HG02798 (cell line): Measurements from ENCODE around the gene OVOL1.
"Not testable (repeated sequence)": the region's sequence is repeated elsewhere in the genome, so short reads cannot be mapped to it uniquely, and the experiment has no call there.

Experiments
- ATAC-seq: cut with Tn5 transposase; IDR thresholded peaks from one replicate; pipeline ENCODE4 v1.9.1; 2021; ENCODE audit warnings: mild to moderate bottlenecking; ENCODE audit not compliant: unreplicated experiment, poor library complexity

The OVOL1 gene

DNA sequence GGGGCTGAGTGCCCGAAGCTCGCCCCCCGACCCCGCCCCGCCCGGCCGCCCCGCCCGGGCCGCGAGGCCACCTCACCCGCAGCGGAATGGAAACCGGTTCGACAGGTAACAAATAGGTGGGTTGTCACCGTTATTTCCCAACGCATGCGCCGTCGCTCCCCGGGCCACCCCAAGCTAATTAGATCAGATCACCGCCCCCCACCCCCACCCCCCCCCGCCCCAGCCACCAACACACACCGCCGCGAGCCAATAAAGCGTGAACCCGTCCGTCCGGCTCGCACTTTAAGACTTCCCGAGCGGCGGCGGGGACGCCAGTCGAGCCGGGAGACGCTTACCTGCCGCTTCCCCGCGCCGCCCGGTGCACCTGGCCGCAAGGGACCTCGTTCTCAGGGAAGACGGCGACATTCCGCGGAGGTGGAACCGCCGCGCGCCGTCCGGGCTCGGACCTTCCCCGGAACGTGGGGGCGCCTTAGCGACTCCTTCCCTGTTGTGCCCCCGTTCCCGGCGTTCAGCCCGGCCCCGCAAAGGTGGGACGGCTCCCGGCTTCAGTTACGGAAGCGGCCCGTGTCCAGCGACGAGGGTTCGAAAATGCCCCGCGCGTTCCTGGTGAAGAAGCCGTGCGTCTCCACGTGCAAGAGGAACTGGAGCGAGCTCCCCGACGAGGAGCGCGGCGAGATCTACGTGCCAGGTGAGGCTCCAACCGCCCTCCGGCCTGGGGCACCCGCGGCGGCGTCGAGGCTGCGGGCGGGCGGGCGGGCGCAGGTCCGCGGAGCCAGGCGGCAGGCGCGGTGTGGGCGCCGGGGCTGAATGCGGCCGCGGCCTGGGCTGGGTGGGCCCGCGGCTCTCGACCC is at the start of gene OVOL1:
OVOL1 (plus strand) TSS at position 278 of the 851 bp plus-strand sequence; CDS start at position 589, 311 bp downstream.
- ATAC-seq = no peak

DNA sequence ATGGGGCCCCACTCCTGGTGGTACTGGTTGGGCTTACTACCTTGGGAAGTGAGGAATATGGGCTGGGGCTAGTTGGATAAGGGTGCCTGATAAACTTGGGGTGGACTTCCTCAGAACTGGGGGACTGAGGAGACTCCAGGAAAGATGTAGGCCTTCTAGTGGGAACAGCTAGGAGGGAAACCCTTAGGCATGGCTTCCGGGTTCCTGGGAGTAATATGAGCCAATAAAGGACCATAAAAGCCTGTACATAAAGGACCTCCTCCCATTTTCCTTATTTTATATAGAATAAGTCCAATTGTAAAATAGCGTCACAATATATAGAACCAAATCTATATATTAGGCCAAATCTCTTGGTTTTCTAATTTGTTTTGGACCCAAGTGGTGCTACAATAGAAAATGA is 47.8 kb upstream of the OVOL1 start:
- no peak for ATAC-seq

DNA sequence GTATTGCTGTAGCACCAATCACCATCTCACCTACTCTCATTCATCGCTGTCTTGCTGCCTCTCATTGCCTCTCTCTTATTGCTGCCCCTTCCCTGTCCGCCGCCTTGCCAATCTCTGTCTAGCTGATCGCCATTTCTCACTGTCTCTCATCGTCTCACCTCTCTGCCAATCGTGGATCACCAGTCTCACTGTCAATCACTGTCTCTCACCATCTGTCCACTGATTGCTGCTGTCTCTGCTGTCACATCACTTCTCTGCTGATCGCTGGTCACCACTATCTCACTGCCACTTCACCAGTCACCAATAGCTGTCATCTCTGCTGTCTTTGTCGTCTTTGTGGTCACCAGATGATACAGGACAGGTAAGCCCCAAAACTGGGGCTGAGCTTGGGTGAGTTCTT is 45.7 kb upstream of the OVOL1 start:
- ATAC-seq = no peak

DNA sequence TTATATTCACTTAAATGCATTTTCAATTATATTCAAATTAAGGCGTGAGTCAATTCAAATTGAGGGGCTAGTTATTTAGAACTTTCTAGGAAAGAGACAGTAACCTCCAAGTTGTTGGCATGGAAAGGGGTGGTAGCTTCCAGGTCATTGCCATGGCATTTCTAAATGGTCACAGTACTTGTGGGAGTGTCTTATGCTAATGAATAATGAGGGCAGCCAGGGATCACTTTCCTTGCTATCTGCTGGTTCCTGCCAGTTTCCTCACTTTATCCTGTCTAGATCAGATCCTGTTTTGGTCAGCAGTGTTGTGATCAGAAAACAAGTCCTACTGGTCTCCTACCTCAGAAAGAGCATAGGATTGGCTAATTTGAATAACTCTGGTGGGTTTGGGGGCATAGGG is 44.5 kb upstream of the OVOL1 start:
- ATAC-seq = no peak

DNA sequence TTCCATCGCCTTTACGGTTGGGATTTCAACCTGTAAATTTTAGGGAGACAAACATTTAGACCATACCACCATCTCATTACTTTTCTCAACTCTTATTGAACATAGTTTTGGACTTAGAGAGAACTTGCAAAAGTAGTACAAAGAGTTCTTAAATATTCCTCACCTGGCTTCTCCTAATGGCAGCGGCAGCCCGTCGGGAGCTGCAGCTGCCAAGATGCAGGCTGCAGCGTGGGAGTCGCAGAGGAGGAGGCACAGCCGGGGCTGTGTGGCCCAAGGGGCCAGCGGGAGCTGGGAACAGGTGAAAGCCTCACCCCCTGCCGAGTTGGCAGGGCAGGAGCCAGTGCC is 43.2 kb upstream of the OVOL1 start:
- no peak for ATAC-seq

DNA sequence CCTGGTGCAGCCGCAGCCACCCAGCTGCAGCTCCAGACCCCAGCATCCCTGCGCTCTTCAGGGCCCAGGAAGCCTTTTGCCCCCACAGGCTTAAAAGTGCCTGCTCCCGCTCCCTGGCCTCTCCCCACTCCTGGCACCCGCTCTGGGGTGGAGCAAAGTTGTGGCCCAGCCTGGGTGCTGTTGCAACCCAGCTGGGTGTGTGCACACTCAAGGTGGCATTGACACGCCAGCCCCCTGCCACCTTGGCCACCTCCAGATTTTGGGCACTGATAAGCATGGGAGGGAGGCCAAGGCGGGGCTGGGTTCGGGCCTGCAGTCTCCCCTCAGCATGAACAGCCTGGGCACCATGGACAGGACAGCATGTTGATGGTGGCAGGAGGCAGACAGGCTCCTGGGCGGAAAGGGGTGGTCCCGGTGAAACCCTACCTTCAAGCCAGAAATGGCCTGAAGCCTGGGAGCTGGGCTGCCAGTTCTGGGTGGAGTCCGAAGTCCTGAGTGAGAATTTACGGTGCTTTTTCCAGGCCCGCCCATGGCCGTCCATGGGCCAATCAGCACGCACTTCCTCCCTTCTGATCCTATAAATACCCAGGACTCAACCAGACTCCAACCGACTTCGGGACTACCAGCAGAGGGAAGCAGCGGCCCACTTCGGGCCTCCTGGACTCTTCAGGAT is 42.7 kb upstream of the OVOL1 start:
- no peak for ATAC-seq

DNA sequence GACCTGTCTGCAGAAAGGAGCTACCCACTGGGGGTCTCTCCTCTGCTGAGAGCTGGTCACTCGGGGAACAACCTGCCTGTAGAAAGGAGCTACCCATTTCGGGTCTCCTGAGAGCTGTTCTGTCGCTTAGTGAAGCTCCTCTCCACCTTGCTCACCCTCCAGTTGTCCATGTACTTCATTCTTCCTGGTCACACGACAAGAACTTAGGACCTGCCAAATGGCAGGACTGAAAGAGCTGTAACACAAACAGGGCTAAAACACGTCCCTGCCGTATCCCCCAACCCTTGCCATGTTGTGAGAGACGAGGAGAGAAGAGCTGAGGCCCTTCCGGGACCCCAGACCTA is 42.2 kb upstream of the OVOL1 start:
- ATAC-seq = no peak

DNA sequence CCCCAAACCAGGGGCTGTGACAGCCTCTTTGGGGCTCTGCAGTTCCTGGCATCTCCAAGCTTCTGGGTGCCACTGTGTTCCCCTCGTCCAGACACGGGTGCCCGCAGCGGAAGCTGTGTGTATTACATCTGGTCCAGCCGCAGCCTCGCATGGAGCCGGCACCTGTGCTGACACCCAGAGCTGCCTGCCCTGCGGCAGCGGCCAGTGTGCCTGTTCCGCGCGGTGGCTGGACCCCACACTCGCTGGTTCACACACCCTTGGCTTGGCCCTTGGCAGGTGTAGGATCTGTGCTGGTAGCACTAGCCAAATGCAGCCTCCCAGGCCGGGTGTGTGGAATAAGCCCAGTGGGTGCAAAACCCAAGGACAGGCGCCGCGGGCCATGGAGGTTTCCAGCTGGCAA is 41.8 kb upstream of the OVOL1 start:
- no peak for ATAC-seq

DNA sequence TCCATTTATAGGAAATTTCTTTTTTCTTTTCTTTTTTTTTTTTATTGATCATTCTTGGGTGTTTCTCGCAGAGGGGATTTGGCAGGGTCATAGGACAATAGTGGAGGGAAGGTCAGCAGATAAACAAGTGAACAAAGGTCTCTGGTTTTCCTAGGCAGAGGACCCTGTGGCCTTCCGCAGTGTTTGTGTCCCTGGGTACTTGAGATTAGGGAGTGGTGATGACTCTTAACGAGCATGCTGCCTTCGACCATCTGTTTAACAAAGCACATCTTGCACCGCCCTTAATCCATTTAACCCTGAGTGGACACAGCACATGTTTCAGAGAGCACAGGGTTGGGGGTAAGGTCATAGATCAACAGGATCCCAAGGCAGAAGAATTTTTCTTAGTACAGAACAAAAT is 24.7 kb upstream of the OVOL1 start:
- not testable (repeated sequence) for ATAC-seq

DNA sequence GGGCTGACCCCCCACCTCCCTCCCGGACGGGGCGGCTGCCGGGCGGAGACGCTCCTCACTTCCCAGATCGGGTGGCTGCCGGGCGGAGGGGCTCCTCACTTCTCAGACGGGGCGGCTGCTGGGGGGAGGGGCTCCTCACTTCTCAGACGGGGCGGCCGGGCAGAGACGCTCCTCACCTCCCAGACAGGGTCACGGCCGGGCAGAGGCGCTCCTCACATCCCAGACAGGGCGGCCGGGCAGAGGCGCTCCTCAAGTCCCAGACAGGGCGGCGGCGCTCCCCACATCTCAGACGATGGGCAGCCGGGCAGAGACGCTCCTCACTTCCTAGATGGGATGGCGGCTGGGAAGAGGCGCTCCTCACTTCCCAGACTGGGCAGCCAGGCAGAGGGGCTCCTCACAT is 24.0 kb upstream of the OVOL1 start:
- not testable (repeated sequence) for ATAC-seq

DNA sequence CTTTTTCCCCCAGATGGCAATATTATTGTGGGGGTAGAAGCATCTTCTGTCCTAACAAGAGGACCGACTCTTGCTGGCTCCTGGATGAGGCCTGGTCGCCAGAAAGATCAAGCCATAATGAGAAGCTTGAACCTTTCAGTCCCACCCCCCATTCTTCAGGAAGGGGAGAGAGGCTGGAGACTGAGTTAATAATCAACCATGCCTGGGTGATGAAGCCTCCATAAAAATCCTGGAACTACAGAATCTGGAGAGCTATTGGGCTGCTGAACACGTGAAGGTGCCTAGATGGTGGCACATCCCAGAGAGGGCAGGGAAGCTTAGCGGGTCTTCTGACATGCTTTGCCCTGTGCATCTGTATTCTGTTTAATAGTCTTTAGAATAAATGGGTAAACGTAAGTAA is 22.4 kb upstream of the OVOL1 start:
- ATAC-seq = no peak

DNA sequence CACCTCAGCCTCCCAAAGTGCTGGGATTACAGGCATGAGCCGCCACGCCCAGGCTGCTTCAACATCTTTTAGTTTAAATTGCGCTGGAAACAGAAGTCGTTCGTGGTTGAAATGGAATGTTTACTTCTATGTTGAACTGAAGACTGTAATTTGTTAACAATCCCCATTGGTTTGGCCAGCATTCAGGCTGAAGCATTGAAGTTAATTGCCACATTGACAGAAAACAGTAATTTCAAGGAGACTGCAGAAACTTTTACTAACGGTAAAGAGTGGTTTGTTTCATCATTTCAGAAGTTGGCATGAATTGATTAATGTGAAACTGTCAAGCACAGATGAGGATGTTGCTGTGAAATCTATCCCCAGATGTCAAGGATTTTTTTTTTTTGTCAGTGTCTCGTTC is 20.3 kb upstream of the OVOL1 start:
- ATAC-seq = no peak

DNA sequence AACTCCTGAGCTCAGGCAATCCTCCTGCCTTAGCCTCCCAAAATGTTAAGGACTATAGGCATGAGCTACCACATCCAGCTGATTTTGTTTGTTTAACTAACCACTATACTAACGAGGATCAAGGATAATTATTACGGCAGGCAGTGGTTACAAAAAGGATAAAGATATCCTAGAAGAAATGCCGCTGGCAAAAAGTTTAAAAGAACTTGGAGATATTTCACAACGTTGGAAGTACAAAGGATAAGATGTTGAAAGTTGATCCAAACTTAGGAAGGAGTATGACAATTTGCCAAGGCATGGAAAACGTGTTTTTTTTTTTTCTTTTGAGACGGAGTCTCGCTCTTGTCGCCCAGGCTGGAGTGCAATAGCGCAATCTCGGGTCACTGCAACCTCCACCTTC is 19.5 kb upstream of the OVOL1 start:
- ATAC-seq = no peak

DNA sequence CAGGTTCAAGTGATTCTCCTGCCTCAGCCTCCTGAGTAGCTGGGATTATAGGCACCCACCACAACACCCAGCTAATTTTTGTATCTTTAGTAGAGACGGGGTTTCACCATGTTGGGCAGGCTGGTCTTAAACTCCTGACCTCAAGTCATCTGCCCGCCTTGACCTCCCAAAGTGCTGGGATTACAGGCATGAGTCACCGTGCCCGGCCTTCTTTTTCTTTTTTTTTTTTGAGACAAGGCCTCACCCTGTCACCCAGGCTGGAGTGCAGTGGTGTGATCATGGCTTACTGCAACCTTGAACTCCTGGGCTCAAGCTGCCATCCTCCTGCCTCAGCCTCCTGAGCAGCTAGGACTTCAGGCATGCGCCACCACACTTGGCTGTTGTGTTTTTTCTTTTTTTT is 19.1 kb upstream of the OVOL1 start:
- ATAC-seq = not testable (repeated sequence)

DNA sequence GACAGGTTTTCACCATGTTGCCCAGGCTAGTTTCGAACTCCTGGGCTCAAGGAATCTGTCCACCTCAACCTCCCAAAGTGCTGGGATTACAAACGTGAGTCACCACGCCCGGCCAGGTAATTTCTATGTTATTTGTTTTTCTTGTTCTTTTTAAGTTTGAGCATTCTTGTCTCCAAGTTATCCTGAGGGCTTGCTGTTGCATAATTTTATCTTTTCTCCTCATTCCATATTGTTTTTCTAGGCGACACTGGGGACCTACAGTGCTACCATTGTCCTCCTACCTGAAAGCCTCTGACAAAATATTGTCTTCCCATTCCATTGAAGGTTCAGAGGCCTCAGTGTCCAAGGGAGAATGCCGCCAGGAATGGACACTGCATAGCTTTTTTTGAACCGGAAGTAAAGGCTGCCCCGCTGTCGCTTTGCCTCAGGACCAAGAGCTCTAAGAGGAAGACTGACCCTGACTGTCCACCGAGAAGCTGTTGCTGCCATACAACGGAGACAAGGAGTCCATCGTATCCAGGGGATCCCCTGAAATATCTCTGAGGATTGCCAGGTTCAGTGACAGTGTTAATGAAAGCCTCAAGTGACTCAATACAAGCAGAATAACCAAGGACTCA is 15.8 kb upstream of the OVOL1 start:
- no peak for ATAC-seq

DNA sequence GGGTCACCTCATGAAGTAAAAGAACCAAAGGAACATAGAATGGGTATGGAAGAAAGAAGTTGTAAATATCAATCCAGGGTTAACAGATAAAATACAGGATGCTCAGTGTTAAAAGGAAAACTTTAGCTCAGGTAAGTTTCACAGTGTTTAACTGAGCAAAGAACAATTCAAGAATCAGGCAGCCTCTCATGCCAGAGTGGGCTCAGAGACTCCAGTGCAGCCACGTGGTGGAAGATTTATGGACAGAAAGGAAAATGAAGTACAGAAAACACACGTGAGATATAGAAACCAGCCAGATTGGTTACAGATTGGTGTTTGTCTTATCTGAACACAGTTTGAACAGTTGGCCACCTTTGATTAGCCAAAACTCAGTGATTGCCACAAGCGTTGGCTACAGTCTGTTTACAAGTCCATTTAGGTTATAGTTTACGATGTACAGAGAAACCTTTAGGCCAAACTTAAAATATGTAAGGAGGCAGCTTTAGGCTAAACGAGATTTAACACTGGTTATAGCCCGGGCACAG is 15.2 kb upstream of the OVOL1 start:
- no peak for ATAC-seq

DNA sequence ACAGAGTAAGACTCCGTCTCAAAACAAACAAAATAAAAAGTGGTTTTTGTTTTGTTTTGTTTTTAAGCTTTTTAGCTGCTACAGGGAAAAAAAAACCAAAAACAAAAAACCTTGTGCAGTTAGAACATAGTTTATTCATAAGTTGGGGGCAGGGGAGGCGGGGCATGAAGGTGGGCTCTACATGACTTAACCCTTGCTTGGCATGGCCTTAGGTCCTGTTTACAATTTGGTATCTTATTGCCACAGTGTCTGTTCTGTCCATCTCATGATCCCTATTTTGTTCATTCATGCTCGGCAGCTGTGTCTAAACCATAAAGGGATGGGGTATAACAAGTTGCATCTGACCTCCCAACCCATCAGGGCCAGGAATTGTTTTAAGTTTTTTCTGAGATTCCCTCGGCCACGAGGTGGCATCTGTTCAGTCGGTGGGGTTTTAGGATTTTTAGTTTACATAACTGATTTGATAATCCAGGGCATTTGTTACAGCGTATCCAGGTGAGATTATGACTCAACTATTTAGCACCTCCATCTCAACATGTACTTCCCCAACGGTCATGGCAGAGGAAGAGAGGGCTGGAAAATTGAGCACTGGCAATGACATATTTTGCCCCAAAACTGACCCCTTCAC is 13.0 kb upstream of the OVOL1 start:
- ATAC-seq = no peak

DNA sequence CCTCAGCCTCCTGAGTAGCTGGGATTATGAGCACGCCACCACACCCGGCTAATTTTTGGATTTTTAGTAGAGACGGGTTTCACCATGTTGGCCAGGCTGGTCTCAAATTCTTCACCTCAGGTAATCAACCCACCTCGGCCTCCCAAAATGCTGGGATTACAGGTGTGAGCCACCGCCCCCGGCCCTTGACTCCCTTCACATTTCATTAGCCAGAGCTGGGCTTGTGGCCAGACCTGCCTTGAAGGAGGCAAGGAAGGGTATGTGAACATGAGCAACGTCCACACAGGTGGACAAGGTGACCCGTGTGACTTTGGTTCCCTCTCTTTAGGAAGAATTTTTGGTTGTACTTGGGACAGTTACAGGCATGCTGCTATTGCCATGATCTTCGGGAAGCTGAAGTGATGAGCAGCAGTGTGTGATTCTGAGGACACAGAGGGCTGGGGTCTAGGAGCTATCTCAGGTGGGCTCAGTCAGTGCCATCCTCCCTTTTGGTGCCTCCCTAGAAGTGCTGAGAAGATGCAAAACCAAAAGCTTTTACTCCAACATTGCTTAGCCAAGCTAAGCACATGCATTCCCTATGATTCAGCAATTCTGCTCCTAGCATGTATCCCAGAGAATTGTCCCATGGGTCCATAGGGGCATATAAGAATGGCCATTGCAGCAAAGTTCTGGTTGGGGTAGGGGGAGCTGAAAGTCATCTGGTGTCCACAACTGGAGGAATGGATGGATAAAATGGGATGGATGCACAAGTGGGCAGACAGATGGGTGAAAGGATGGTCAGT is 12.1 kb upstream of the OVOL1 start:
- no peak for ATAC-seq

DNA sequence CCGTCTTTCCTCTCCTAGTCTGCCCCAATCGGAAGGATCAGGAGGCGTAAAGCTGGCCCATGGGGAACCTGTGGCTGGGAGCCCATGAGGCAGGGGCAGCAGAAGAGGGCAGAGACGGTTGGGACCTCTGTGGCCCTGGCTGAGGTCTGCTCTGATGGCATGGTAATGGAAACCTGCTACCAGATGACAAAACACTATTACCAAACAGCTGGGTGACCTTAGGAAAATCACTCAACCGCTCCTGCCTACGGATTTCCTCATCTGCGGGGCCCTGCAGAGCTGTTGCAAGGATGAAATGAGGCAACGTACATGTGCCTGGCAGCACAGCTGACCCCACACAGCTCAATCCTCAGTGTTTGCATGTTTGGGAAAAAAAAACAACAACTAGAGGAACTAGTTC is 10.7 kb upstream of the OVOL1 start:
- ATAC-seq = no peak

DNA sequence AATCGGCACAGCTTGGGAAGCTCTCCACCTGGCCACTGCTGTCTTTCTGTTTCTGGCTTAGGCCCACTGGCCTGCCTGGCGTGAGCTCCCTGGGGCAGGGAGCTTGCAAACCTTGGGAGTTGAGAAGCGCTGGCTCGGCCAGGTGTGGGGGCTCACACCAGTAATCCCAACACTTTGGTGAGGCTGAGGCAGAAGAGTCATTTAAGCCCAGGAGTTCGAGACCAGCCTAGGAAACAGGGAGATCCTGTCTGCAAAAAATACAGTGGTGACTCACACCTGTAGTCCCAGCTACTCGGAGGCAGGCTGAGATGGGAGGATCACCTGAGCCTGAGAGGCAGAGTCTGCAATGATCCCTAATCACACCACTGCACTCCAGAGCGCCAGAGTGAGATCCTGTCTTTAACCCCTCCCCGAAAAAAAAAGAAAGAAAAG is 10.1 kb upstream of the OVOL1 start:
- no peak for ATAC-seq
